IPS DF 6.9 (cell line): ENCODE data around the gene CSHL1.
"Not testable (repeated sequence)": the region's sequence is repeated elsewhere in the genome, so short reads cannot be mapped to it uniquely, and the experiment has no call there.

Source experiments
- DNase-seq: peaks from one replicate; pipeline ENCODE4 v3.0.0-alpha.2; 2013; ENCODE audit warnings: low read depth, low spot score
- H3K27ac ChIP-seq: one replicate; pipeline ENCODE4 v1.5.1; 2013; ENCODE audit warnings: low read length, control low read depth
- H3K27me3 ChIP-seq: 2 replicates; pipeline ENCODE4 v1.6.1; 2013; ENCODE audit warnings: mild to moderate bottlenecking, low read length; ENCODE audit not compliant: control insufficient read depth, insufficient read depth
- H3K36me3 ChIP-seq: 2 replicates; pipeline ENCODE4 v1.6.1; 2013; ENCODE audit warnings: low read length; ENCODE audit not compliant: control insufficient read depth, insufficient read depth
- H3K4me1 ChIP-seq: 2 replicates; pipeline ENCODE4 v1.6.1; 2013; ENCODE audit warnings: low read length; ENCODE audit not compliant: control insufficient read depth, insufficient read depth
- H3K4me3 ChIP-seq: 2 replicates; pipeline ENCODE4 v1.5.1; 2013; ENCODE audit warnings: mild to moderate bottlenecking, low read length
- H3K9me3 ChIP-seq: 2 replicates; pipeline ENCODE4 v1.6.1; 2013; ENCODE audit warnings: low read length, inconsistent platforms; ENCODE audit not compliant: control insufficient read depth, insufficient read depth
- WGBS: extraction: QIAGEN DNeasy Blood & Tissue Kit; methylation state at CpG from one replicate; pipeline ENCODE4 v1.1.7; 2013; ENCODE audit warnings: mixed read lengths, missing lambda C conversion rate; ENCODE audit not compliant: insufficient read length, insufficient coverage; 5-methylcytosine and 5-hydroxymethylcytosine counted together

CSHL1 gene

DNA sequence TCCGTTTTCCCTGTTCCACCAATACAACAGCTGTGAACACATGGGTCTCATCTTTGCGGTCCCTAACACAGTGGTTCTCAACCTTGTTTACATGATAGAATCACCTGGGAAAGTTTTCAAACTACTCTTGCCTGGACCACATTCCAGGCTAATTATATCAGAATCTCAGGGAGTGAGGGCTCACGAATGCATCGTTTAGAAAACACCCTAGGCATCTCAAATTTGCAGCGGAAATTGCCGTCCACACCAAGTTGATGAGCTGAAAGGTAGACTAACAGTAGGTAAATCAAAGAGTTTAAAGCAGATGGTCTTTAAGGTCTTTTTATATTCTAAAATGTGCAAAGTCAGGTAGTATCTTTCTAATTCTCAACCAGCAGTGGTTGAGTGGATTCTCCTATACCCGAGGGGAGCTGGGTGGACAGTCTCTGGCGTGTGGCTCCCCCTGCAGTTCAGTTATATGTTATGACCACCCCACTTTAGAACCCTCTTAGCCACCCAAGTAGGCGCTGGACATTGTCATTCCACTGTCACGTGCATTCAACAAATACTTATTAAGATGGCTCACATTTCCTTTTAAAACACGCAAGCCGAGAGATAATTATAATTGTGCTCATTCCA, 3.8 kb downstream of the CSHL1 start:
- DNase-seq, H3K4me3 ChIP-seq, H3K27ac ChIP-seq, H3K27me3 ChIP-seq, H3K9me3 ChIP-seq, H3K36me3 ChIP-seq, H3K4me1 ChIP-seq: not testable (repeated sequence)
- WGBS = no CpG with 5 or more reads among the region's 12 CpGs

DNA sequence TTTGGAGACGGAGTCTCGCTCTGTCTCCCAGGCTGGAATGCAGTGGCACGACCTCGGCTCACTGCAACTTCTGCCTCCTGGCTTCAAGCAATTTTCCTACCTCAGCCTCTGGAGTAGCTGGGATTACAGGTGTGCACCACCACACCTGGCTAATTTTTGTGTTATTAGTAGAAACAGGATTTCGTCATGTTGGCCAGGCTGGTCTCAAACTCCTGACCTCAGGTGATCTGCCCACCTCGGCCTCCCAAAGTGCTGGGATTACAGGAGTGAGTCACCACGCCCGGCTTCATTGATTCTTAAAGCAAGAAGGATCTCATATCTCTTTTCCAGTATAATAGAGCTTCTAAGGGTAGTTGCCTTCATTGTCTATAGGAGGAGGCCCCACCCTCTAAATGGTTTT, 6.3 kb downstream of the CSHL1 start:
- no CpG with 5 or more reads among the region's 8 CpGs for WGBS
- not testable (repeated sequence) for H3K27ac ChIP-seq, DNase-seq

DNA sequence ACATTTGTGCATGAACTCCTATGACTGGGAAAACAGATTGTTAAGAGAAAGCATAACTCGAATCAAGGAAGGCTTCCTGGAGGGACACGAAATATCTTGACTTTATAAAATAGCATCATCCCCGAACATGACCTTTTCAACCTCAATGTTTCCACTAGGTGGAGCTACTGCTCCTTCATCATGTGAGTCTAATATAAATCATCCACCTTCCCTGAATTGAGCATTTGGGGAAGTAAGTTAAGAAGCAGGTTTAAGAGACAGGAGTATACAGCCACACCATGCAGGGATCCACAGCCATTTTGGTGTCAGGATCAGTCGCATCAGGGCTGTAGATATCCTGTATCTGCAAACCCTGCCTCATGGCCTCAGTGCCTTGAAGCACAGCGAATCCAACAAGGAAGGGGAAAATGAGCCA, 7.3 kb downstream of the CSHL1 start:
- H3K4me3 ChIP-seq, H3K27ac ChIP-seq, H3K36me3 ChIP-seq, H3K9me3 ChIP-seq, DNase-seq, H3K4me1 ChIP-seq, H3K27me3 ChIP-seq: not testable (repeated sequence)
- WGBS = no CpG with 5 or more reads among the region's 5 CpGs

More for the DNA sequence above, 6.3 kb downstream of the CSHL1 start:
- not testable (repeated sequence) for H3K9me3 ChIP-seq, H3K36me3 ChIP-seq, H3K27me3 ChIP-seq, H3K4me3 ChIP-seq, H3K4me1 ChIP-seq

DNA sequence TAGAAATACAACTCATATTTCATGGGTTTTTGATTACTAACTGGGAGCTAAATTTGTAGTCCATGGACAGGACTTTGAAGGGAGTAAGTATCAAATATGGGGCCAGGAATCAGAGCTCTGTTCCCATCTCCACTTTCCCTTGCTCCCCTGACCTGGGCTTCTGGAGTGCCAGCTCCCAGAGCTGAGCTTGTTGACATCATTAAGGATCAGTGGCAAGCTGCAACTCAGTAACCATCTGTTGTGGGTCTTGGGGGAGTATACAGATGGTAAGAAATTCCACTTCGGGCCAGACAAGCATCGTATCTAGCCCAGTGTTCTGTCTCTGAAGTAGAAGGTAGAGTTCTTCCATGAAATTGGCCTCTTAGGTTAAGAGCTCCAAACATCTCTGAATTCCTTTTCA, 9.1 kb downstream of the CSHL1 start:
- not testable (repeated sequence) for H3K27me3 ChIP-seq, H3K36me3 ChIP-seq, DNase-seq, H3K4me1 ChIP-seq, H3K27ac ChIP-seq, H3K4me3 ChIP-seq, H3K9me3 ChIP-seq
- no CpG with 5 or more reads among the region's 2 CpGs for WGBS

DNA sequence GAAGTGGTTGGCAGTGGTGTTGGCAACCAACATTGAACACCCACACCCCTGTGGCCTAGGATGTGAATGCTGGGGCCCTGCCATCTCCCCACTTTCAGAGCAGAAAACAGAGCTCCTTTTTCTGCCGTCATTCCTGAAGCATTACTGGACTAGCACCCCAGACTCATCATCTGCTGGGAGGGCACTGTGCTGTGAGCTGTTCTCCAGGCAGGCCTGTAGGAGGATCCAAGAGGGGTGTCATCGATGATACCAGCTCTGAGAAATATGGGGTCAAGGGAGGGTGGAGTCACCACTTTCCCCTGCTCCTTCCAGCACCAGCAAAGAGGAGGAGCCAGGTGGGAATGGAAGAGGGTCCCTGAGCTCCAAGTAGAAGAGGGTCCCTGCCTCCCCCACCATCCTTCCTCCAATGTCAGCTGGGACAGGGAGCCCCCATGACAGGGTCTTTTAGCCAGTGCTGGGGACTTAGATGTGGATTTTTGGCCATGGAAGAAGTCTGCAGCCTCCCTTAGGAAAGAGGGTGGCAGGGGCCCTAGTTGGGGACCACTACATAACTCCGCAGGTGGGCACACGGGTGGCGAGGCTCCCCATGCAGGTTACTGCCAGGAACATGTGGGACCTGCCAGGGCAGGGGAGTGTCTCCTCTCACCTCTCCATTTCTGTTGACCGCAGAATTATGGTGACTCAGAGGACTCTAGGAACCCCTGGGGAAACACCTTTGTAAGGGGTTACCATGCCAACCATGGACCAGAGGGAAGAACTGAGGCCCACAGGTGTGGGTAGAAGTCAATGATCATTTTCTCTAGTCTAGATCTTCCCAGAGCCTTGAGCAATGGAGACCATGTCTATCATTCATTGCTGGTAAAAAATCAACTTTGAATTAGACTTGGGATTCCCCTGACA, 11.9 kb downstream of the CSHL1 start:
- H3K4me1 ChIP-seq, H3K27me3 ChIP-seq, H3K36me3 ChIP-seq, H3K4me3 ChIP-seq, H3K9me3 ChIP-seq, H3K27ac ChIP-seq, DNase-seq: not testable (repeated sequence)
- WGBS = no CpG with 5 or more reads among the region's 6 CpGs

DNA sequence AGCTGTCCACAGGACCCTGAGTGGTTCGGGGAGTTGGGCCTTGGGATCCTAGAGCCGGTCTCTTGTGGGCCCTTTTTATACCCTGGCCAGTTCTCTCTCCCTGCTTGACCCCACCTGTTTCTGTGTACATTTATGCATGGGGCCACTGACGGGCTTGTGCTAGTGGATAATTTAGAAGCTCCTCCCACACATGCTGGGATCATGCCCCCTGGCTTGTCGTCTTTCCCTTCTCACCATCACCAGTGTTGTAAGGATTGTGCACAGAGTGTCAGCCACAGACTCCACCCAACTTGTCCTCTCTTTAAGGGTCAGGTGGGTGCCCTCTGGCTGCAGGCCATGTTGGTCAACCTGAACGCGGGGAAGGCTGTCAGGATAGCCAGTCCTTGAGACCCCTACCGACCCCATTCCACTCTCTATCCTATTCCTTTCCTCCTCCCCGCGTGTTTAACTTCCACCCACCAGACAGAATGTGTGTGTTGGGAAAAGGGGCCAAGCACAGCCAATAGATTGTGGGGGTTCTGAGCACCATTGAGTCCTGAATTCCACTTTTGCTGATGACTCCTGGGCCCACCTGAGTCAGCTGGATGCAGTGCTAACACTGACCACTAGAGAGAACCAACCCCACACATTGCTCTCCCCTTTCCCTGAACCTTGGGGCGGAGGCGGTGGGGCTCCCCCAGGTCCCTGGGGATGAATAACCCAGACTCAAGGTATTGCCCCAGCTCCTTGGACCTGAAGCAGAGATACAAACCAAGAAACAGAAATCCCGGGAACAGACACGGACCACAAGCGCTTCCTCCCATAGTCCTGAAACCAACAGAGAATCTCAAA, 14.3 kb downstream of the CSHL1 start, which contains the start of gene CSH1:
CSH1 (minus strand) TSS at position 51 of the 831 bp plus-strand sequence. CDS start 63 bp downstream, outside the sequence.
- not testable (repeated sequence) for H3K4me1 ChIP-seq, H3K36me3 ChIP-seq, H3K27ac ChIP-seq, H3K9me3 ChIP-seq, DNase-seq, H3K27me3 ChIP-seq, H3K4me3 ChIP-seq
- WGBS = no CpG with 5 or more reads among the region's 14 CpGs

DNA sequence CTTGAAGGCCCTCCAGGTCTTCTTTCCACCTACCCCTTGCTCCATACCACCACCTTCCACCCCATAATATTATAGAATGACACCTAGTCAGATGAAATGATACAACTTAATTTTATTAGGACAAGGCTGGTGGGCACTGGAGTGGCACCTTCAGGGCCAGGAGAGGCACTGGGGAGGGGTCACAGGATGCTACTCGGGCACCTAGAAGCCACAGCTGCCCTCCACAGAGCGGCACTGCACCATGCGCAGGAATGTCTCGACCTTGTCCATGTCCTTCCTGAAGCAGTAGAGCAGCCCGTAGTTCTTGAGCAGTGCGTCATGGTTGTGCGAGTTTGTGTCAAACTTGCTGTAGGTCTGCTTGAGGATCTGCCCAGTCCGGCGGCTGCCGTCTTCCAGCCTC, 16.2 kb downstream of the CSHL1 start:
- no CpG with 5 or more reads among the region's 10 CpGs for WGBS

DNA sequence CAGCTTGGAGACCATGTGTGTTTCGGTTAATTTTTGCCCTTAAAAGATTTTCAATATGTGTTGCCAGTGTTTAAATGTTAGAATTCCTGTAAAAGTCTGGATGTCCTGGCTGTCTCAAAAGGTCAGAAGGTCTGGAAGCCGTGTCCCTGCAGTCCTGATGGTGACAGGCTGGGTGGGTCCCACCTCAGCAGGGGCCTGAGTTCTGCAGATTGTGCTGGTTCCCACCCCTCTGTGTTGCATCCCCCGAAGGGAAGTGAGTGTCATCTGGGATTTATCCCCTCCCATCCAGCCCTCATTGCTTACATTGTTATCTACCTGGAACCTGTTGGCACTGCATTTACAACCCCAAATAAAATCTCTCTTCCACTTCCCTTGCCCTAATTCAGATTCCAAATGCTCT, 17.0 kb downstream of the CSHL1 start:
- not testable (repeated sequence) for H3K27me3 ChIP-seq, H3K4me3 ChIP-seq, DNase-seq, H3K36me3 ChIP-seq, H3K27ac ChIP-seq, H3K9me3 ChIP-seq, H3K4me1 ChIP-seq
- WGBS = no CpG with 5 or more reads among the region's 3 CpGs

More for the DNA sequence above, 16.2 kb downstream of the CSHL1 start:
- not testable (repeated sequence) for DNase-seq, H3K4me1 ChIP-seq, H3K27ac ChIP-seq, H3K4me3 ChIP-seq, H3K9me3 ChIP-seq, H3K36me3 ChIP-seq, H3K27me3 ChIP-seq

DNA sequence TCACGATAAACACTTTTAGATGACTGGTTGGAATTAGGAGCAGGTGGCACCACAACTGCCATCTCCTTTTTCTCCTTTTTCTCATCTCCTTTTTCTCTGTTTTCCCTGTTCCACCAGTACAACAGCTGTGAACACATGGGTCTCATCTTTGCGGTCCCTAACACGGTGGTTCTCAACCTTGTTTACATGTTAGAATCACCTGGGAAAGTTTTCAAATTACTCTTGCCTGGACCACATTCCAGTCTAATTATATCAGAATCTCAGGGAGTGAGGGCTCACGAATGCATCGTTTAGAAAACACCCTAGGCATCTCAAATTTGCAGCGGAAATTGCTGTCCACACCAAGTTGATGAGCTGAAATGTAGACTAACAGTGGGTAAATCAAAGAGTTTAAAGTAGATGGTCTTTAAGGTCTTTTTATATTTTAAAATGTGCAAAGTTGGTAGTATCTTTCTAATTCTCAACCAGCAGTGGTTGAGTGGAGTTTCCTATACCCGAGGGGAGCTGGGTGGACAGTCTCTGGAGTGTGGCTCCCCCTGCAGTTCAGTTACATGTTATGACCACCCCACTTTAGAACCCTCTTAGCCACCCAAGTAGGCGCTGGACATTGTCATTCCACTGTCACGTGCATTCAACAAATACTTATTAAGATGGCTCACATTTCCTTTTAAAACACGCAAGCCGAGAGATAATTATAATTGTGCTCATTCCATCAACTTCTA, 18.6 kb downstream of the CSHL1 start:
- H3K4me3 ChIP-seq, H3K9me3 ChIP-seq, H3K27ac ChIP-seq, H3K4me1 ChIP-seq, H3K36me3 ChIP-seq, DNase-seq, H3K27me3 ChIP-seq: not testable (repeated sequence)
- WGBS = no CpG with 5 or more reads among the region's 11 CpGs
